SH-SY5Y (cell line): Measurements from ENCODE around the gene STX2.

Experiments
- GATA2 ChIP-seq: IDR thresholded peaks from 2 replicates; pipeline ENCODE4 v1.6.1; 2011; ENCODE audit warnings: mild to moderate bottlenecking, low read depth, low read length
- GATA3 ChIP-seq: IDR thresholded peaks from 2 replicates; pipeline ENCODE4 v1.6.1; 2011; ENCODE audit warnings: low read depth, mild to moderate bottlenecking, low read length, moderate library complexity

GRCh38 chr12:130747867-130748740 is 90.9 kb downstream of the STX2 start:
- no peak for TF ChIP-seq GATA3
- no peak for TF ChIP-seq GATA2
